NCI-H1694 (cell line): ENCODE data around the gene PCNX2.

Source experiments
- DNase-seq: peaks from one replicate; lab custom pipeline; 2025; lab: John Stamatoyannopoulos, UW

The PCNX2 gene

DNA sequence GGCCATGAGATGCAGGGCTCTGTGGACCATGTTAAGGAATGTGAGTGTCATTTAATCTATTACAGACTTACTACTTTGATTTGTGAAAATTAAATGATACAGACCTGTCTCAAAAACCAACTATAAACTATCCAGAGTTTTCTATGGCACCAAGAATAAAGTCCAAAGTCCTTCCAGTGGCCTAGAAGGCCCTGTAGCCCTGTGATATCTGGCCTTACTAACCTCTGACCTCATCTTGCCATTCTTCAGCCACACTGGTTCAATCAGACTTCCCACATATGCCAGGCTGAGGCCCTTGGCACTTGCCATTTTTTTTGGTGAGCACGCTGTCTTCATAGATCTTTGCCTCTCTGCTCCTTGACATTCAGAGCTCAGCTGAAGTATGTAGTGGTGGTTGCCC lies 337.5 kb downstream of the PCNX2 start:
- no peak for DNase-seq

DNA sequence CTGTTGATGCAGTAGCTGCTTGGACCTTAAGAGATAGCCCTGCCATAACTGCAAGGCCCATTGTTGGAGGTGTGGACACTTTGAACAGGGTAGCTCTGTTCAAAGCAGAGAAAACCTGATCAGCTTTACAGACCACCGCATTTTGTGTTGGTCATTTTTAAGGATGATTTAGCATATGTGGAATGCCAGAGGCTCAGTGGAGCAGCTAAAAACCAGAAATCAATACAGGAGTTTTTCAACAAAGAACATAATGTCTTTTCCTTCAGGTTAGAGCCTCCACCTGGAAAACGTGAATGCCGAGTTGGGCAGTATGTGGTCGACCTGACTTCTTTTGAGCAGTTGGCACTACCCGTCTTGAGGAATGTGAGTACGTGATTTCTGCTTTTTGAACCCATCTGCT lies 339.4 kb downstream of the PCNX2 start:
- DNase-seq = no peak

DNA sequence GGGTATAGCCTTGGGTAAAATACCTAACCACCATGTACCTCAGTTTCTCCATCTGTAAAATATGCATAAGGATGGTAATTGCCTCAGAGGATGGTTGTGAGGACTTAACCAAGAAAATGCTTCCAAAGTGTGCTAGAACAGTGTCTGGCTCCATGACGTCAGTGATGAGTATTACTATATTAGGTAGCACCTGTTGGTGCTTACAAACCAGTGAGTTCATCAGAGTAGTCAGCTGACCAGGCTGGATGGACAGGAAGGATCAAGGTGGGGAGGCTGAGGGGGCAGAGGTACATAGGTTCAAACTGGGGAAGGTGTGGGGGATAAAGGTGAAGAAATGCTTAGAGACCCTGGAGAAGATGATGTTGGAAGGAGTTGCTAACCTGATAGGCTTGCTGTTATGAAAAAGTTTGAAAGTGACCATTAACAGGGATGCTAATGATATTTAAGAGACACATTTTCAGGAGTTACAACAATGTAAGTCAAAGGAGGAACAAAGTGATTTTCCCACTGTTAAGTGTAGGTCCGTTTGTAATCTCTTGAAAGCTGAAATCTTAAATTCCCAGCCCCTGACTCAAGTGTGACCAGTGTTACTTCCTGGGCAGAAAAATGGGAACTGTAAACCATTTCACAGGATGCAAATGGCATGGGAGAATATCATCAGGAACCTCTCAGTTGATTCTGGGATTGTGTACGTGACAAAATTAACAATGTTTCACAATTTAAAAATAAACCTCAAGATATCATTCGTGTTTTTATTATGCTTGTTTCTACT lies 340.7 kb downstream of the PCNX2 start:
- no peak for DNase-seq

DNA sequence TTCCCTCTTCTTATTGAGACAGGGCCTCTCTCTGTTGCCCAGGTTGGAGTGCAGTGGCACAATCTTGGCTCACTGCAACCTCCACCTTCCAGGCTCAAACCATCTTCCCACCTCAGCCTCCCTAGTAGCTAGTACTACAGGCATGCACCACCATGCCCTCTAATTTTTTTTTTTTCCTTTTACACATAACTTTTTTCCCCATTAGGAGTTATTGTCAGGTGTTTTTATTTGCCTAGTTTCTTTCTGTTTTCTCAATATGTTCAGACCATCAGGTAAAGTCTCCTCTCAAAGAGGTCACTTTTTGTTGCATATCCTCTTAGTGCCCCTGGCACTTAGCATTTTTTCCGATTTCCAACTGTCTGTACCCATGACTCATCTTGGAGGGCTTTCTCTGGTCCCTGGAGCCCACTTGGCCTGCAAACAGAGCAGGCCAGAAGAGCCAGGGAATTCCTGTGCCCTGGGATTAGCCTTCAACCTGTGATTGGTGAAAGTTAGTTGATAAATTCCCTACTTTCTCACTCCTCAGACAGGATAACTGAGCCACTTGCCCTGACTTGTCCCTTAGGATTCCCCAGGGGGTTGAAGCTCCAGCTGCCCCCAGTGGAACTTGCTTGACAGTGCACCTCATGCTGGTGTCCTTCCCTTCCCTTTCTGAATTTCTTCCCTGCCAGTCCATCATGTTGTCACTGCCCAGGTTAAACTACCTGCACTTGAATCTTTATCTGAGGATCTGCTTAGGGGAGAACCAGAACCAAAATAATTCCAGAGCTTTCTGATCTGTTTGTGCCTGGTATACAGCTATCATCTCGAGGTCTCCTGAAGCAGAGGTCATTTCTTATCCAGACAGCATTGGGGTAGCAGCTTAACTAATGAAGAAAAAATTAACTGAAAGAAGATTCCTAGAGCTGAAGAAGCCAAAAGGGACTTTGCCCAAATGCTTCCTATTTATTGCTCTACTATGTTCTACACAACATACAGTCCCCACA lies 342.7 kb downstream of the PCNX2 start:
- peak; percentile 52 for DNase-seq

DNA sequence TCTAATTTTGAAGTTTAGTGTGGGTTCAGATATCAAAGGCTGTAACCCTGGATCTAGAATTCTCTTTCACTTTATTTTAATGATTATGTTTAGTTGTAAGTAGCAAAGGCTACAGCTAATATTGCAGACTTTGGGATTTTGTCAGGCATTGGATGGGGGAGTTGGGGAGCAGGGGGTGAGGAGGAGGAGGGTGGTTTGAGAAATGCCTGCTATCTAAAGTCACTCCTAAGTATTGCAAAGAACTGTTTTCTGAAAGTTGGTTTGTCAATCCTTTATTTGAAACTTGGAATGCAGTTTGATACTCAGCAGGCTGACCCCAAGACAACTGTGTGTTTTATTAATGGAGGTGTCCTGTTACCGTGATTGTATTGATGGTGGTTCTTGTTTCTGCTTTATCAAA lies 343.9 kb downstream of the PCNX2 start:
- no peak for DNase-seq

DNA sequence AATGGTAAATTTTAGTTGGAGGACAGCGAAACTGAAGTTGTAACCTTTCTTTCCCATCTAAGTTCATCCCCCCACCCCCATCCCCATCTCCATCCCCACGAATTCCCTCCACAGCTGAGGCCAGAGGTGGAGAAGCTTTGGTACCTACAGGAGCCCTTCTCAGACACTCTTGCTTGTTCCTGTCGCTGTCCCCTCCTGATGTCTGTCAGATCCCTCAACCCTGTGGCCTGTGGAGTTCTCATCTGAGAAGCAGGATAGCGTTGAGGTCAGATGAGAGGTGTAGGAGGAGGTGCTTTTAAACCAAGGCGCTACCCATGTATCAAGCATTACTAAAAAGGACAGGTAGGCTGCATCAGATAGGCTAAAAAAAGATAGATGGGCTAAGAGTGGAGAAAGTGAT lies 344.3 kb downstream of the PCNX2 start:
- DNase-seq = no peak

DNA sequence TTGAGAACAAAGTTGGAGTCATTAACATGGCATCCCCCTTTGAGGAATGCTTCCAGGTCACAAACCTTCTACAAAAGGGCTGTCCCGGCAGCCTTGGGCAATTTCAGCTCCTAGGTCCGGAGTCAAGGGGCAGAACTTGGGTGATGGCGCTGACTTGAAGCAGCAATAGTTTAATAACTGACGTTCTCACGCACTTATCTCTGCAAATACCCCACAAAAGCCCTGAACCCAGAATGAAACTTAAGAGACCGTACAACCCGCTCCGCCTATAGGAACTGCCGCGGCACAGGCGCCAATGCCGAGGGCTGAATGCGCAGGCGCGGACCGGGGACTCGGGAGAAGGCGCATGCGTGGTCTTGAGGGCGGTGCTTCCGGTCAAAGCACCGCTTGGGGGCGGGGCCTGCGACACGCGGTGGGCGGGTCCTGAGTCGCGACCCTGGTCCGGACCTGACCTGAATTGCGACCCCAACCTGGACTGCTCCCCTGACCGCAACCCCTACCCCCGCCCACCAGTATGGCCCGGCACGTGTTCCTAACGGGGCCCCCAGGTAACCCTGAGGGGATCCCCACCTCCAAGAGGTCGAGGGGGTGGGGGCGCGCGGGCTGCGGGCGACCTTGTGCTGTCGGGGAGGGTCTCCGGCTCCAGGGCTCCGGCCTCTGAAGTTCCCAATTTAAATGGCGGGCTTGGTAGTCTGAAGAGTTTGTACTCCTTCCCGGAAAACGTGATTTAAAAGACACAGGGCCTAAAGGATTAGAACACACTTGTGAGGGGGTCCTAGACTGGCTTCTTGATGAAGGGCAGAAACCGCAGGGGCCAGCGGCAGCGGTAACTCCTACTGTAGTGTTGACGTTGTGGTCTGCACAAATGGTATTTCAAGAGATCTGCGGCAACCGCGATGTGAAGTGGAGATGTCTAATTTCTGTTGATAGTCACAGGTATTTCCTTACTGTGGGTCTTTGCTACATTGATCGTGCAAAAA lies 345.0 kb downstream of the PCNX2 start, which contains the start of gene NTPCR:
Gene NTPCR (plus strand): TSS at position 415 of the 980 bp plus-strand sequence. CDS start 100 bp downstream, at position 515.
- DNase-seq = peak; percentile 89

DNA sequence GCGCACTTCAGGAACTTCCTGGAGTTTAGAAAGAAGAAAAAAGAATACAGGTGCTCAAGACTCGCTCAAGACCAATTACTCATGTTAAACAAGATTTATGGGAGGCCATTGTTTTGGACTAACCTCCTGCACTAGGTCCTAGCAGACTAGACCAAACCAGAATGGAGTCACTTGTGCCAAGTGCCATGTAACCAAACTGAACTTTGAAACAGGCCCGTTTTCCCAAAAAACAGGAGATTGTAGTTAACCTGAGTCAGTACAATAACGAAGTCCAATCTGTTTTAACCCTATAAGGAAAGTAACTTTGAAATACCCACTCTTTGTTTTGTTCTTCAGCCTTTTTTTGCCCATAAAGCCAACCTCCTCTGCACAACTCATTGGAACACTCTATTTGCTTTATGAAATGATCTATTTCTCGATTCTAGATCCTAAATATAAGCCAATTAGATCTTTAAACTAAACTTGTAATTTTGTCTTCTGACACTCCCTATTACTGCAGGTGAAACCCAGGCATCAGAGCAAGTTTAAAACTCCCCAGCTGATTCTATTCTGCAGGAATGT lies 345.8 kb downstream of the PCNX2 start:
- DNase-seq = no peak

DNA sequence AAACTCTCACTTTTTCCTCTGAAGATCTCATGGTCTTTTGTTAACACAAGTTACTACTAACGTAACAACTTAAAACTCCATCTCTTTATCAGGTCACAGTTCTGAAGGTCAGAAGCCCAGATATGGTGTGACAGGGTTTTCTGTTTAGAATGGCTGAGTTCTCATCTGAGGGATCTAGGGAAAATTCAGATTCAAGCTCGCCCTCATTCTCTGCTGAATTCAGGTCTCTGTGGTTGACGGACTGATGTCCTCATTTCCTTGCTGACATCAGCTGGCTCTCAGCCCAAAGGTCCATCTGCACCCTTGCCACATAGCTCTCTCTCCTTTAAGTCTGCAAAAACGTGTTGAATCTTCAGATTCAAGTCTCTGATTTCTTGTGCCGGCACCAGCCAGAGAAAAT lies 351.2 kb downstream of the PCNX2 start:
- DNase-seq = no peak

DNA sequence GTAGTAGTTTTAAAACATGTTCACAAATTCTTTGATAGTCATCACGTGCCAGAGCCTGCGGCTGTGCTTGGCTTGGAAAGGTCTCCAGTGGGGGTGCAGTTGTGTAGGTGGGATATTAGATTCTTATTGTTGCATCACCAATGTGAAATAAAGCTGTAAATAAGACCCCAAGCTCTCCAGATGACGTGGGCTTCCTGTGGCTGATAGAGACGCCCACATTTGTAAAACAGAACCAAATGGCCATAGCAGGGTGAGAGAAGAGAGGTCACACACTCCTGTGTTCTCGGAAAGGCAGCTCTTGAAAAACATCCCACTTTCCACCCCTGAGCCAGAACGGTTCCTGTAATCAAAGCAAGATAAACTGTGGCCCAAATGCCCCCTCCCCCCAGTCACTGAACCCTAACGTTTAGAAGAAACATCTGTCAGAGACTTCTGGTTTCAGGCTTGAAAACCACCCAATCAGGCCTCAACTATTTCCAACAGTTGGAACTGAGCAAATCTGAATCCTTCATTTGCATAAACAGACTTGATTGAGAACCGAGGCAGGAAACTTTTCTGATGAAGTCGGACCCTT lies 351.8 kb downstream of the PCNX2 start:
- no peak for DNase-seq

DNA sequence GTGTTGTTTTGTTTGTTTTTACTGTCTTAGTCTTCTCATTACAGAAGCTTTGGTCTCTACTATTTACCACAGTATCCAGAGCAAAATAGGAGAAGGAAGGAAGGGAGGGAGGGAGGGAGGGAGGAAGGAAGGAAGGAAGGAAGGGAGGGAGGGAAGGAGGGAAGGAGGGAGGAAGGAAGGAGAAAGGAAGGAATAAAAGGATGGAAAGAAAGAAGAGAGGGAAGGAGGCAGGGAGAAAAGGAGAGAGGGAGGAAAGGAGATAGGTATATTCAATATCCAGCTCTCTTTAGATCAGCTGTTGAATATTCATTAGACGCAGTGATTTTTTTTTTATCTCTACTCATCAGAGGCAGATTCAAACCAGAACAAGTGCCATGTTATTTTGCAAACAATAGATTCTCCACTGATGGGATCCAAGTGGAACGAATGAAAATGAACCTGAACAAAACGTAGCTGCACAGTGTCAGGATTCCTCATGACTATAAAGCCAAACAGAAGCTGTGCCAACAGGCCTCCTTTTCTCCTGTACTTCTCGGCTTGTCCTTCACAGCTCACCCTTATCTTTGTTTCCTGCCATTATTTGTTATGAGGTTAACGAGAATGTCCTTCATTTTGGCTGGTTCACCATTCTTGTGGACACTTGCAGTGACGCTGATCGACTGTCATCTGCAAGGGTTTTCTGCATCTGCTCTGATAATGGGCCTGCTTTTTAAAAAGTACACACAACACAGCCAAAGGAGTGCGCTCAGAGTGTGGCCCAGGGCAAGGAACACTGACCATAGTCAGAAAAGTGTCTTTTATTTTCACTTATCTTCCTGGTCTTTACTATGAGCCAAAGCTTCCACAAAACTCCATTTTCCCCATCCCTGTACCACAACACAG lies 352.9 kb downstream of the PCNX2 start:
- DNase-seq = no peak

DNA sequence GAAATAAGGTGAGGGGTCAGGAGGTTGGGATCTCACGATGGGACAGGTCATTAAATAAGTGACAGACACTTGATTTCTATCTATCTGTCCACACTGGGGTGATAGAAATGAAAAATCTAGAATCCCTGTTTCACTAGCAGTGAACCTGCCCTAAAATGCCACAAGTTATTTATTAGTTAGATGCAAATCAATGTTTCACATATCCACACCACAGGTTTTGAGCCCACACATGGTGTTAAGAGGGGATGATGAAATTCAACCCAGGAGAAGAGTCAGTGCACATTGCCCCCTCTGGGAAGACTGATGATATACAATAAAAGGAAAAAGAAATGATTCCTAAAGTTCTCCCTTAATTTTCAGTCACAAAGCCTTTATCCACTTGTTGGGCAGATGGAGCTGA lies 355.3 kb downstream of the PCNX2 start:
- no peak for DNase-seq

DNA sequence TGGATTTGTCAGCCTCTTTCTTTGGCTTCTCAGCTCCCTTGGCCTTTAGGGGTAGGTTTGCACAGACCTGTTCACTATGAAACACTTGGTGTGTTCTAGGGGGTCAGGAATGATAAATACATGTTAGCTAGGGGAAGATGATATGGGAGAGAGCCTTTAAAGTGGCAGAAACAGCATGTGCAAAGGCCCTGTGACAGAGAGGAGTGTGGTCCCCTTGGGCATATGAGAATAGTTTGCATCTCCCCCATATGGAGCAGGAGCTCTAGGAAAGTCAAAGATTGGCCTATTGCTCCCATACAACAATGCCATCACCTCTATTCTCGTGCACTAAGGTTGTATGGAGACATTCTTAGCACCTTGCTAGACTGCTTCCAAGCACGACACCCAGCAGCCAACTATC lies 355.8 kb downstream of the PCNX2 start:
- DNase-seq = no peak

DNA sequence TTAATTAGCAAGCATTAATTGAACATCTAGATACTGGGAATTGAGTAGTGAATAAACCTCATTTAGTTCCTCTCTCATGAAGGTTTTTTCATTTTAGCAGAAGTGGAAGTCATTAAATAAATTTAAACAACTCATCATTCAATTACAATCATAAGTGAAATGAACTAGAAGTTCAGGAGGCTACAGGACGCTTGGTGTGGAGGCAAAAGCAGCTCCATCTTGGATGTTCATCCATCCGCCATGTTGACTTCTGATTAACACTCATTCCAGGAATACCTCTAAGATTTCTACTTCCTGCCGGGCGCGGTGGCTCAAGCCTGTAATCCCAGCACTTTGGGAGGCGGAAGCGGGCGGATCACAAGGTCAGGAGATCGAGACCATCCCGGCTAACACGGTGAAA lies 356.6 kb downstream of the PCNX2 start:
- DNase-seq = no peak

DNA sequence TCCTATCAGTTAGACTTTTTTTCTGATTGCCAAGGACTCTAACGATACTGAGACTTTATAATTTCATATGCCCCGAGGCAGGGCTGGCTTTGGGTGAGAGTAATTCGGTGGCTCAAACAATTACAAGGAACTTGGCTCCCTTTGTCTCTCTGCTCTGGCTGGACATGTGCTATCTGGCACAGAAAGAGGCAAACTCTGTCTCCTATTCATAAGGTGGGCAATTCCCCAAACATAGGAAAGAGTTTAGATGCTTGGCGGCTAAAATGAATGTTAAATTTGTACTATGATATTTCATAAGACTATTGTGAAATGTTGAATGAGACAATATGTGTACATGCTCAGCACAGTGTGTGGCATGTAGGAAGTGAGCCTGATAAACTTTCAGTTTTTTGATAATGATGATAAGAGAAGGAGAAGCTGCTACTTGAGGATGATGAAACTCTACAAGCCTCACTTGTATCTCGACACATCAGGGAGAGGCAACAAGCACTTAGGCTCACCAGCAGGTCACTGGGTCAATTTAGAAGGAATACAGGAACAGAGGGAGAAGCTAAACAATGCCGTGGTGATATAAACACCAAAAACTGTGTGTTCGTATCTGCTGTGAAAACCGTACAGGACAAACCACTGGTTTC lies 357.7 kb downstream of the PCNX2 start:
- no peak for DNase-seq

DNA sequence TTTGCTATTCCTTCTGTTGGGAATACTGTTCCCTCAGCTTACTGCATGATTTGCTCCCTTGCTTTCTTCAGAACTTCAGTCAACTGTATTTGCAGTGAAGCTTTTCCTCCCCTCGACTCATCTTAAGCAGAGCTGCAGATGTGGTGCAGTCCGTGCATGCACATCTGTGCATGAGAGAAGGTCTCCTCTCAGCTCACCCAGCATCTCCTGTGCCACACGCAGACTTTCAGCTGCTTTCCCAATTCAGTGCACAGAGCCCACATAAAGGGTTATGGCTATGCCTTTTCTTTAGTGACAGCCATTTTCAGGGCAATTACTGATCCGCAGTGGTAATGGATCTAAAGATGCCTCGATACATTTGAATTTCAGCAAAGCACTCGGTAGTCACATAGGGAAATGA lies 358.6 kb downstream of the PCNX2 start:
- no peak for DNase-seq
